Occipital lobe (tissue), 2 donors: ENCODE measurements around the gene ELF3. TPM values are rescaled to one million over a fixed set of nuclear protein-coding genes. Genes with fewer than 3 reads are reported as not detected.
"Not testable (repeated sequence)": the region's sequence is repeated elsewhere in the genome, so short reads cannot be mapped to it uniquely, and the experiment has no call there.

Source experiments
- DNase-seq: peaks from one replicate; lab custom pipeline; 2025; lab: John Stamatoyannopoulos, UW
- total RNA-seq: library from RNA; depleted of rRNA; stranded (reverse); fragments of >200 nt; gene quantifications from one replicate; pipeline ENCODE4 v1.2.3, GENCODE V29; 2014

Gene ELF3
- total RNA-seq, 1 donor from 2014 or later = 0.31 TPM

DNA sequence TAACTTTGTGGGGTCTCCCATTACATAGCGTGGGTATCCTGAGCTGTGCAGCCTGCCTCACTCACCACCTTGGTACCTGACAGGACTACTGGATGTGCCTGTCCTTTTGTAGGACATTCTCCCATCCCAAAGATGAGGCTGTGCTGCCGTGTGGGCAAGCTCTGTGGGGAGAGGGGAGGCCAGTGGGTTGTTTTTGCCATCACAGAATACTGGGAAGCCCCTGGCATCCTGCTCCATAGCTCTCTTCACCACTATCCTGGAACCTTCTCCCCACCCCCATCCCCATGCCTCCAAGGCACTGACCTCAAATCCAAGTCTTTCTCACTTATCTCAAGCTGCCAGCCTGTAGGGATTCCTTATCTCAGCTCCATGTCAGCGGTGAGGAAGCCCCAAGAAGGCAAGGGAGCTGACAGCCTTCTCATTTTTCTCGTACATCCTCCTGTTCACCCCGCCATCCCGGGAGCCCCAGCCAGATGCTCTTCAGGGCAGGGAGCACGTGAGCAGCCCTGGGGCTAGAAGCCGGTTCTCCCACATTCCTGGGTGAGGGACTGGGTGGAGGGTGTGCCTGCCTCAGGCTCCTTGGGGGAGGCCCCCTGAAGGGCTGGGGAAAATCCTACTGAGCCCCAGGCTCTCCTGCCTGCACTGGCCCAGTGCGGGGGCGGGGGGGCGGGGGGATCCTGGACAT lies 2.4 kb upstream of the ELF3 start:
- no peak for DNase-seq

- peak; percentile 50 for DNase-seq
Measured at GRCh38 chr1:202009326-202010179, 834 bp upstream of the ELF3 start.

DNA sequence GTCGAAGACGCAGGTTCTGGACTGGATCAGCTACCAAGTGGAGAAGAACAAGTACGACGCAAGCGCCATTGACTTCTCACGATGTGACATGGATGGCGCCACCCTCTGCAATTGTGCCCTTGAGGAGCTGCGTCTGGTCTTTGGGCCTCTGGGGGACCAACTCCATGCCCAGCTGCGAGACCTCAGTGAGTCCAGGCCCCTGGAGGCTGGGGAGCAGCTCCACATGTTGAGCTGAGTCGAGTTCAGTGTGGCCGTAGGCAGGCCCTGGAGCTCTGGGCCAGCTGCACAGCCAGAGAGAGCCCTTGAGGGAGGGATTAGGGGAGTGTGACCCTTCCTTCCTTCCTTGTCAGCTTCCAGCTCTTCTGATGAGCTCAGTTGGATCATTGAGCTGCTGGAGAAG lies 1.6 kb downstream of the ELF3 start:
- DNase-seq = no peak

- no peak for DNase-seq
Measured at GRCh38 chr1:202012544-202013478, 2.4 kb downstream of the ELF3 start.

GRCh38 chr1:202013603-202014002 lies 3.2 kb downstream of the ELF3 start:
- DNase-seq = no peak

DNA sequence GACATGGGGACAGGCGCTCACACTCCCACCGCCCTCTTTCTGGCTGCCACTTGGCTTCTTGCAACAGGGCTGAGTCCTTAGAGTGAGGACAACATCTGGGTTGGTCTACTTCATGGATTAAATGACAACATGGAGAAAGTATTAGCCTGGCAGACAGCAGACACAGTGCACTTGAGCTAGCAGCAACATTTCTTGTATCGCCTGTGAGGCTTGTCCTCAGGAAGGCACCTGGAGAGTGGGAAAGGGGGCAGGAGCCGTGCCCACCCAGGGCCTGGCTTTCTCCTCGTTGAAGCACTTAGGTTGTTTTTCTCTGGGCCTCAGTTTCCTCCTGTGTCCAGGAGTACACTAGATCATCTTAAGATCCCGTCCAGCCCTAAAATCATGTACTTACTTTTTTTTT lies 3.7 kb downstream of the ELF3 start:
- no peak for DNase-seq

- no peak for DNase-seq
Measured at GRCh38 chr1:202014915-202015661, 4.7 kb downstream of the ELF3 start.

- DNase-seq = no peak
Measured at GRCh38 chr1:202015662-202015937, 5.2 kb downstream of the ELF3 start.

DNA sequence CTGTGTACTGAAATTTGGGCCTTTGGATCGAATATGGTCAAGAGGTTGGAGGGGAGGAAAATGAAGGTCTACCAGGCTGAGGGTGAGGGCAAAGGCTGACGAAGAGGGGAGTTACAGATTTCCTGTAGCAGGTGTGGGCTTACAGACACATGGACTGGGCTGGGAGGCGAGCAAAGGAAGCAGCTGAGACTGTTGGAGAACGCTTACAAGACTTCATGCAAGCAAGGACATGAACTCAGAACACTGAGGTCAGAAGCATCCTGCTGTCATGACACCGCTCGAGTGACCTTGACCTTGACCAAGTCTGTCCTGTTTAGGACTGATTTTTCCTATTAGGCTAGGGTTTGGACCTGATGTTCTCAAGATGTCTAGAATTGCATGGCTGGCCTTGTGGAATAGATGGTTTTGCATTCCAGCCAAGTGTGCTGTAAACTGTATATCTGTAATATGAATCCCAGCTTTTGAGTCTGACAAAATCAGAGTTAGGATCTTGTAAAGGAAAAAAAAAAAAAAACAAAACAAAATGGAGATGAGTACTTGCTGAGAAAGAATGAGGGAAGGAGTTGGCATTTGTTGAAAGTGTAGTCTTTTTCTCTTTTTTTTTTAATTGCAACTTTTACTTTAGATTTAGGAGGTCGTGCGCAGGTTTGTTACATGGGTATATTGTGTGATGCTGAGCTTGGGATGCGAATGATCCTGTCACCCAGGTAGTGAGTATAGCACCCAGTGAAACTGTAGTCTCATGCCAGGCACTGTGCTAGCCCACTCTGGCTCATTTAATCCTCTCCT lies 5.8 kb downstream of the ELF3 start:
- no peak for DNase-seq

GRCh38 chr1:202016811-202017748 lies 6.7 kb downstream of the ELF3 start:
- DNase-seq = no peak

- DNase-seq = no peak
Measured at GRCh38 chr1:202017749-202018467, 7.5 kb downstream of the ELF3 start.

DNA sequence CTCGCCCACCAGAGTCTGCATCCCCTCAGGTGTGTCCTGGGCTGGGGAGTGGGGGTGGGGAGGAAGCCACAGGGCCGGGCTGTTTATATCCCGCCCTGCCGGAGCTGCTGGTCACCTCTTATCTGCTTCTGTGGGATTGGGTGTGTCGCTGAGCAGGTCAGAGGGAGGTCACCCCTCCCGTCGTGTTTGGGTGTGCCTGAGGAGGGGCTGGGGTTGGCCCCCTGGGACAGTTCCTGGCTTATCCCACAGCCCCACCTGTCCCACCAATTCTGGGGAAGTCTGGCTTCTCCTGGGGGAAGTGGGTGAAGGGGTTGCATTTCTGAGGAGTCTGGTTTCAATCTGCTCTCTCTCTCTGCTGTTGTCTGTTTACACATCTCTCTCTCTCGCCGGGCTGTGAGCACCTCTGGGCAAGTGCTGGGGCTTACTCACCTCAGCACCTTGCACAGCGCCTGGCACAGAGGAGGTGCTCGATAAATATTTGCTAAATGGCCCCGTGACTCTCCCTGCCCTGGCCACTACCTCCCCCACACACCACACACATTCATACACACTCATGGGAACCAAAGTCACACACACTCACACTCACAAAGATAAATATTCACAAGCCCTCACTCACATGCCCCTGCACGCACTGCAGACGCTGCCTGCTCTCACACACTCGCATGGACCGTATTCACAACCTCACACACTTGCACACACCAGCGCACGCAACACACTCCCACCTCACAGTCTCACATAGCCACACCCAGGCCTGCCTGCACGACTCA lies 8.3 kb downstream of the ELF3 start:
- no peak for DNase-seq

DNA sequence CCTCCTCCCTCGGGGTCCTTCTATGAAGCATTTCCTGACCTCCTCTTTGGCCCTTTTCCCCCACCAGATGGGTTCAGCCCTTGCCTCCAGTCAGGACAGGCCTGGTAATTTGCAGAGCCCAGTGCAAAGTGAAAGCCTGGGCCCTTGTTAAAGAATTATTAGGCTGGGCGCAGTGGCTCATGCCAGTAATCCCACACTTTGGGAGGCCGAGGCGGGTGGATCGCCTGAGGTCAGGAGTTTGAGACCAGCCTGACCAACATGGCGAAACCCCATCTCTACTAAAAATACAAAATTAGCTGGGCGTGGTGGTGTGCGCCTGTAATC lies 8.8 kb downstream of the ELF3 start:
- DNase-seq = not testable (repeated sequence)

- DNase-seq = no peak
Measured at GRCh38 chr1:202023001-202023433, 12.6 kb downstream of the ELF3 start.

DNA sequence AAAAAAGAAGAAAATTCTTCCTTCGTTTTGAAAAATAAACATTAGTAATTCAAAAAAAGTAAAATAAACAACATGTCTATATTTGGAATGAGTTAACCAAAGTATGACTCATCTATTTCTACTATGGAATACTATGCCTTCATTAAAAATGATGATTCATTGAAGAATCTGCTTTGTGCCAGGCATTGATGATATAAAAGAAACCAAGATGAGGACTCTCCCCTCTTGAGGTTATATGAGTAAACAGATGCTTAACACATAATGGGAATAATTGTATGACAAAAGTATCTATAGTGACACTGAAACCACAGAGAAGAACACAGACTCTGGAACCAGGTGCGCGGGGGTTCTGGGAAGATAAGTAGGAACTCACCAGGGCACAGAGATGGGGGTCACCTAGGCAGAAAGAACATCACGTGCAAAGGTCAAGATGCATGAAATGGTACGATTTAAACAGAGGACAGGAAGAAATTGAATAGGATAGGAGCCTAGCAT lies 18.8 kb downstream of the ELF3 start:
- no peak for DNase-seq

DNA sequence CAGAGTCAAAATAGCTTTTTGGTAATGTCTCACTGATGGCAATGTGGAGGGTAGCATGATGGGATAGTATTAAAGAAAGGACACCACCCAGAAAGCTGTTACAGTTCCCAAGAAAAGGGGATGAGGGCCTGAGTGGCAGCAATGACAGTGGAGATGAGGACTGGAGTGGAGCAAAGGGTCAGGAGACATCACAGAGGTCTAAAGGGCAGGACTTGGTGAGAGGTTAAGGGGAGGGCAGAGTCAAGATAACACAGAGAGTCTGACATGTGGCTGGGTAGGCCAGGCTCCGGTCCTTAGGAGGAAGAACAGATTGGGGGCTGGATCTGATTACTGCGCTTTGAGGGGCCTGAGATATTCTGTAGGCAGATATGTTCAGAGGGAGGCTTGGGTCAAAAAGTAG lies 19.3 kb downstream of the ELF3 start:
- DNase-seq = no peak

DNA sequence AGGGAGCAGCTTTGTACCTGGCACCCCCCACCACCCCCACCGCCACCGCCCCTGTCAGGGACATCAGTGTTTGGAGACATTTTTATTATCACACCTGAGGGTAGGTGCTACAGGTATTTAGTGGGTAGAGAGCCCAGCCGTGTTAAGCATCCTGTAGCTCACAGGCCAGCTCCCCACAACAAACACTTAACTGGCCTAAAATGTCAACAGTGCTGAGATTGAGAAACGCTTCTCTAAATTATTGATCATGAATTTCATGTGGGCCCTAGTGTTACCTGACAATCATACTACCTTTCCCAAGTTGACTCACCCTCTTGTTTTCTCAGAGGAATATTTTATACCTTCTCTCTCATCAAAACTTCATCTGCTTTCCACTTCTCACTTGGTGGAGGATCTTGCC lies 21.4 kb downstream of the ELF3 start:
- no peak for DNase-seq

- no peak for DNase-seq
Measured at GRCh38 chr1:202034149-202034682, 23.8 kb downstream of the ELF3 start.
